GM12878 (cell line): ENCODE results near the gene MMP24. TPM values are rescaled to one million over a fixed set of nuclear protein-coding genes. Genes with fewer than 3 reads are reported as not detected.

Experiments
- ATAC-seq: fragments of 200-7000 bp; cut with Tn5 transposase; 3 replicates; pipeline ENCODE4 v1.9.1; 2020; ENCODE audit warnings: mild to moderate bottlenecking, moderate library complexity
- BruUV-seq: library from RNA; stranded (reverse); fragments of 400-500 nt; replicated peaks from 2 replicates; lab custom pipeline; 2021; lab: Mats Ljungman, UMichigan
- CTCF ChIA-PET: fragments of 300-600 bp; sonication (Branson Sonifier 250); formaldehyde crosslinking; extraction: SDS; loops from one replicate; lab custom pipeline; 2021; ENCODE audit warnings: inconsistent platforms; lab: Yijun Ruan, JAX
- POLR2A ChIA-PET: fragments of 350-600 bp; formaldehyde crosslinking; extraction: SDS; loops from one replicate; lab custom pipeline; 2021; ENCODE audit warnings: inconsistent platforms; lab: Charles Lee
- RAD21 ChIA-PET: fragments of 300-600 bp; sonication (Branson Sonifier 250); formaldehyde crosslinking; loops from one replicate; lab custom pipeline; 2023; ENCODE audit warnings: antibody characterized with exemption; ENCODE audit not compliant: unreplicated experiment; lab: Charles Lee
- SMC1A ChIA-PET: fragments of 300-600 bp; sonication (Branson Sonifier 250); formaldehyde crosslinking; loops from one replicate; lab custom pipeline; 2023; ENCODE audit not compliant: unreplicated experiment, uncharacterized antibody; lab: Charles Lee
- DNase-seq: peaks from one replicate; pipeline ENCODE4 v3.0.0-alpha.2; 2011; ENCODE audit warnings: low read depth, low spot score
- FAIRE-seq: peaks from 3 replicates; lab custom pipeline; 2011; peaks lifted over from hg19 to GRCh38; lab: Jason Lieb, UNC
- H2AFZ ChIP-seq: 2 replicates; pipeline ENCODE4 v1.6.0; 2011; ENCODE audit warnings: low read depth, low read length, control low read depth; ENCODE audit not compliant: control insufficient read depth
- H3K27ac ChIP-seq: 2 replicates; pipeline ENCODE4 v1.5.1; 2011; ENCODE audit warnings: control low read depth; ENCODE audit not compliant: control insufficient read depth, insufficient read depth
- H3K27me3 ChIP-seq, 2 experiments: replicated peaks in 1 of 2; 2 replicates each; pipeline versions ENCODE4 v1.6.0 to v1.6.1; 2011; ENCODE audit warnings: low read length in 1 of 2; ENCODE audit not compliant: control insufficient read depth in 2 of 2, insufficient read depth in 2 of 2
- H3K36me3 ChIP-seq, 2 experiments: 2 replicates each; pipeline ENCODE4 v1.5.1; 2011; ENCODE audit warnings: low read length in 1 of 2; ENCODE audit not compliant: control insufficient read depth in 2 of 2, insufficient read depth in 2 of 2
- H3K4me1 ChIP-seq: 2 replicates; pipeline ENCODE4 v1.6.1; 2011; ENCODE audit warnings: mild to moderate bottlenecking, low read length, moderate library complexity, mixed read lengths; ENCODE audit not compliant: control insufficient read depth, insufficient read depth
- H3K4me2 ChIP-seq: 2 replicates; pipeline ENCODE4 v1.6.0; 2011; ENCODE audit warnings: control low read depth; ENCODE audit not compliant: control insufficient read depth, insufficient read depth
- H3K4me3 ChIP-seq: fragments of 200-600 bp; sonication (generic); 2 replicates; pipeline ENCODE4 v1.5.1; 2016
- H3K79me2 ChIP-seq: 2 replicates; pipeline ENCODE4 v1.6.0; 2011; ENCODE audit warnings: low read length; ENCODE audit not compliant: control insufficient read depth, insufficient read depth
- H3K9ac ChIP-seq: 2 replicates; pipeline ENCODE4 v1.8.0; 2011; ENCODE audit warnings: low read length, control low read depth, mixed read lengths; ENCODE audit not compliant: control insufficient read depth, insufficient read depth
- H3K9me3 ChIP-seq: replicated peaks from 3 replicates; pipeline ENCODE4 v1.5.1; 2011; ENCODE audit warnings: mild to moderate bottlenecking, low read length; ENCODE audit not compliant: control insufficient read depth, insufficient read depth
- H4K20me1 ChIP-seq: 2 replicates; pipeline ENCODE4 v1.6.0; 2011; ENCODE audit not compliant: control insufficient read depth, insufficient read depth
- ATF7 ChIP-seq: fragments of 450-650 bp; IDR thresholded peaks from 2 replicates; pipeline ENCODE4 v1.6.1; 2016; ENCODE audit warnings: low read depth, mild to moderate bottlenecking
- NR2F1 ChIP-seq: fragments of 450-650 bp; conservative IDR thresholded peaks from 2 replicates; pipeline ENCODE4 v1.6.1; 2017; ENCODE audit warnings: mild to moderate bottlenecking
- RUNX3 ChIP-seq: IDR thresholded peaks from 2 replicates; pipeline ENCODE4 v1.6.1; 2012; ENCODE audit warnings: low read length, inconsistent platforms
- TCF3 ChIP-seq: IDR thresholded peaks from 2 replicates; pipeline ENCODE4 v1.6.1; 2012; ENCODE audit warnings: low read depth, mild to moderate bottlenecking, low read length, borderline replicate concordance; ENCODE audit not compliant: insufficient read depth
- ZSCAN29 ChIP-seq: fragments of 450-650 bp; IDR thresholded peaks from 2 replicates; pipeline ENCODE4 v1.6.1; 2017; ENCODE audit warnings: mild to moderate bottlenecking, moderate library complexity
- ZZZ3 ChIP-seq: IDR thresholded peaks from 2 replicates; pipeline ENCODE4 v1.6.1; 2011; ENCODE audit warnings: low read depth; ENCODE audit not compliant: control insufficient read depth, insufficient read length
- WGBS: methylation state at CpG from one replicate; pipeline ENCODE4 v1.1.6; 2016; ENCODE audit warnings: low lambda C conversion rate; ENCODE audit not compliant: insufficient replicate concordance, insufficient coverage; ENCODE audit errors: missing lambda C conversion rate; 5-methylcytosine and 5-hydroxymethylcytosine counted together
- in situ Hi-C: fragments of 300-500 bp; cut with MboI; formaldehyde crosslinking; loops from 9 replicates; pipeline ENCODE4 v1.14.3; 2018; ENCODE audit warnings: mixed read lengths
- intact Hi-C: fragments of 100-400 bp; cut with micrococcal nuclease; formaldehyde crosslinking; loops from one replicate; pipeline ENCODE4 v1.14.2; 2022; ENCODE audit not compliant: unreplicated experiment
- polyA plus RNA-seq, 11 experiments: library from polyadenylated mRNA; depleted of rRNA in 4 of 11; unstranded in 6 of 11; stranded (reverse) in 5 of 11; fragments of >200 nt; fragmentation: Nextera tagmentation in 4 of 11; fragmentation: Illumina TruSeq in 1 of 11; extraction: Ambion mirVana in 4 of 11; extraction: Trizol in 1 of 11; gene quantifications; 1 replicate in 1 of 11; 2 replicates in 10 of 11; pipeline versions ENCODE4 v1.2.1 to v1.2.3, GENCODE V29; 2011 to 2016; ENCODE audit warnings: inconsistent platforms in 2 of 11, missing spikeins in 2 of 11, low read depth in 1 of 11
- total RNA-seq, 4 experiments: library from RNA; depleted of rRNA in 3 of 4; stranded (reverse); fragments of >200 nt in 3 of 4; fragmentation: Illumina TruSeq in 1 of 4; extraction: Trizol in 1 of 4; gene quantifications; 2 replicates each; pipeline versions ENCODE4 v1.2.1 to v1.2.3, GENCODE V29; 2013 to 2021
- TF ChIP-seq, protein P1 (sequence below): fragments of 450-650 bp; IDR thresholded peaks from 2 replicates; pipeline ENCODE4 v1.6.1; 2018; ENCODE audit warnings: mild to moderate bottlenecking, low read depth, moderate library complexity; ENCODE audit not compliant: partially characterized antibody

The MMP24 gene
- total and polyA plus RNA-seq, 10 of the 15 experiments (the other 5 are each of a cell fraction or from before 2014, with no cell fraction given) = 0.01 to 0.11 (median 0.04) TPM; not detected in 5

DNA sequence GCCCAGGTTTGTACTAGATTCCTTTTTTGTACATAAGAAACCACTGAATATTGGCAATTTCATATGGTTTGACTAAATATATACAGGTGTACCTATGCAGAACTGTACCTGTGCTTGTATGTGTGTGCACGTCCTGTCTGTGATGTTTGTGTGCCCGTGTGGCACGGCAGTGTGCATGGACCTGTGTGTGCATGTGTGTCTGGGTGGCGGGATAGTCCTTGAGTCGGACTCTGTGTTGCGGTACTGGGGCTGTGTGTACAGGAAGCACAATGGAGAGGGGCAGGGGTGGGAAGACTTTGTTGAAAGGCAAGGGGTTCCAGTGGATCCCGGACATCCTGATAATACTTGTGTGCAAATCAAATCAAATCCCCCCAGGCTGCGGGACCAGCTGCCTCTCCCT, 69.2 kb downstream of the MMP24 start (continued):
- TF ChIP-seq, protein P1, sequence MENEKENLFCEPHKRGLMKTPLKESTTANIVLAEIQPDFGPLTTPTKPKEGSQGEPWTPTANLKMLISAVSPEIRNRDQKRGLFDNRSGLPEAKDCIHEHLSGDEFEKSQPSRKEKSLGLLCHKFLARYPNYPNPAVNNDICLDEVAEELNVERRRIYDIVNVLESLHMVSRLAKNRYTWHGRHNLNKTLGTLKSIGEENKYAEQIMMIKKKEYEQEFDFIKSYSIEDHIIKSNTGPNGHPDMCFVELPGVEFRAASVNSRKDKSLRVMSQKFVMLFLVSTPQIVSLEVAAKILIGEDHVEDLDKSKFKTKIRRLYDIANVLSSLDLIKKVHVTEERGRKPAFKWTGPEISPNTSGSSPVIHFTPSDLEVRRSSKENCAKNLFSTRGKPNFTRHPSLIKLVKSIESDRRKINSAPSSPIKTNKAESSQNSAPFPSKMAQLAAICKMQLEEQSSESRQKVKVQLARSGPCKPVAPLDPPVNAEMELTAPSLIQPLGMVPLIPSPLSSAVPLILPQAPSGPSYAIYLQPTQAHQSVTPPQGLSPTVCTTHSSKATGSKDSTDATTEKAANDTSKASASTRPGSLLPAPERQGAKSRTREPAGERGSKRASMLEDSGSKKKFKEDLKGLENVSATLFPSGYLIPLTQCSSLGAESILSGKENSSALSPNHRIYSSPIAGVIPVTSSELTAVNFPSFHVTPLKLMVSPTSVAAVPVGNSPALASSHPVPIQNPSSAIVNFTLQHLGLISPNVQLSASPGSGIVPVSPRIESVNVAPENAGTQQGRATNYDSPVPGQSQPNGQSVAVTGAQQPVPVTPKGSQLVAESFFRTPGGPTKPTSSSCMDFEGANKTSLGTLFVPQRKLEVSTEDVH = no peak
- no peak for TF ChIP-seq RUNX3
- no peak for TF ChIP-seq ZZZ3
- TF ChIP-seq ATF7 = no peak
- TF ChIP-seq, all 136 proteins: peak for 0

DNA sequence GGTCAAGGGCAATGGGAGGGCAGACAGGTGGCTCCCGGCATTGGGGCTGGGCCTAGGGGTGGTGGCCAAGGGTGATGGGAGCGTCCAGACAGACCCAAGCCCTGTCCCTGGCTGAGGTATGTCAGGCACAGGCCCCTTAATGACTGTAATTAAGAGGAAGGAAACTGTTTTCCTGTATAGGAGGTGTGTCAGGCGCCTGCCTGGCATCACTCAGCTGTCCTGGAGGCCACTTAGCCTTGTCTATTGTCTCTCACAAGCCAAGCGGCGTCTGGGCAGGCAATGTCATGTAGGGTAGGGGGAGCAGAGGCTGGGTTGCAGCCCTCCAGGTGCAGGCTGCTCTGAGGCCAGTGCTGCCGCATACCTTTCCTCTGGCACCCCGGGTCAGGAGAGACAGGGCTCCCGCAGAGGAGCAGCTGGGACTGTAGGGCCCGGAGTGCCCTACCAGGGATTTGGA, 69.6 kb downstream of the MMP24 start:
- no peaks in the 10 kb centered on the region for H3K9me3 ChIP-seq
- no peaks in the 10 kb centered on the region for H3K79me2 ChIP-seq
- FAIRE-seq (no peak), DNase-seq (no peak), ATAC-seq (no peak)
- RAD21 ChIA-PET = no interaction called here
- no peaks in the 10 kb centered on the region for H4K20me1 ChIP-seq
- no peak overlapping the region for H2AFZ ChIP-seq
- TF ChIP-seq ZSCAN29 = no peak
- no peak for TF ChIP-seq NR2F1
- TF ChIP-seq TCF3 = no peak
- H3K4me3 ChIP-seq = no peak overlapping the region
- CTCF ChIA-PET = interaction anchor here (0.9 kb wide), 1 partner anchor 151 kb away, joined by 3 read pairs; no protein-coding TSS in a partner anchor
- no peak overlapping the region for H3K9ac ChIP-seq
- in situ Hi-C loops = no loop called here
- intact Hi-C loops = no loop called here
- H3K4me2 ChIP-seq = no peak overlapping the region
- POLR2A ChIA-PET = no interaction called here
- H3K36me3 ChIP-seq = no peaks in the 10 kb centered on the region
- BruUV-seq = no TSS peak
- no peaks in the 10 kb centered on the region for H3K4me1 ChIP-seq
- no peak overlapping the region for H3K27ac ChIP-seq
- SMC1A ChIA-PET = no interaction called here
- WGBS = 40% methylated on average over 9 of the region's 9 CpGs
- no peaks in the 10 kb centered on the region for H3K27me3 ChIP-seq
